SU-DHL-6 (cell line): ENCODE results near the gene CACNG5.

ENCODE experiments used
- EZH2phosphoT487 ChIP-seq: fragments of 200-600 bp; sonication (generic), shearing (Covaris generic); conservative IDR thresholded peaks from 2 replicates; pipeline ENCODE4 v1.6.1; 2018; ENCODE audit warnings: mild to moderate bottlenecking, antibody characterized with exemption, low read length, moderate library complexity, mixed read lengths
- TF ChIP-seq, protein P1 (sequence below): fragments of 200-600 bp; sonication (generic); IDR thresholded peaks from one replicate; pipeline ENCODE4 v1.5.1; 2017; ENCODE audit warnings: antibody characterized with exemption, mild to moderate bottlenecking, low read length, moderate library complexity; ENCODE audit not compliant: insufficient read depth, poor library complexity, severe bottlenecking

GRCh38 chr17:66897141-66897540 lies 62.2 kb downstream of the CACNG5 start:
- no peak for TF ChIP-seq EZH2phosphoT487
- TF ChIP-seq, protein P1, sequence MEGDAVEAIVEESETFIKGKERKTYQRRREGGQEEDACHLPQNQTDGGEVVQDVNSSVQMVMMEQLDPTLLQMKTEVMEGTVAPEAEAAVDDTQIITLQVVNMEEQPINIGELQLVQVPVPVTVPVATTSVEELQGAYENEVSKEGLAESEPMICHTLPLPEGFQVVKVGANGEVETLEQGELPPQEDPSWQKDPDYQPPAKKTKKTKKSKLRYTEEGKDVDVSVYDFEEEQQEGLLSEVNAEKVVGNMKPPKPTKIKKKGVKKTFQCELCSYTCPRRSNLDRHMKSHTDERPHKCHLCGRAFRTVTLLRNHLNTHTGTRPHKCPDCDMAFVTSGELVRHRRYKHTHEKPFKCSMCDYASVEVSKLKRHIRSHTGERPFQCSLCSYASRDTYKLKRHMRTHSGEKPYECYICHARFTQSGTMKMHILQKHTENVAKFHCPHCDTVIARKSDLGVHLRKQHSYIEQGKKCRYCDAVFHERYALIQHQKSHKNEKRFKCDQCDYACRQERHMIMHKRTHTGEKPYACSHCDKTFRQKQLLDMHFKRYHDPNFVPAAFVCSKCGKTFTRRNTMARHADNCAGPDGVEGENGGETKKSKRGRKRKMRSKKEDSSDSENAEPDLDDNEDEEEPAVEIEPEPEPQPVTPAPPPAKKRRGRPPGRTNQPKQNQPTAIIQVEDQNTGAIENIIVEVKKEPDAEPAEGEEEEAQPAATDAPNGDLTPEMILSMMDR: no peak
